Inflammatory macrophage treated with lipopolysaccharide for 4 hours (primary cell): ENCODE results near the gene BEND3.
A peak's percentile ranks its signal among the peaks of the same experiment; 100 is the strongest.

Source experiments
- DNase-seq: peaks from one replicate; pipeline ENCODE4 v3.0.0-alpha.2; 2020

Gene BEND3

GRCh38 chr6:107080036-107080435, 35.3 kb downstream of the BEND3 start:
- DNase-seq: no peak

GRCh38 chr6:107079429-107079828, 35.9 kb downstream of the BEND3 start:
- peak; percentile 5 for DNase-seq

- no peak for DNase-seq
Observed at GRCh38 chr6:107077710-107078109, 37.6 kb downstream of the BEND3 start.

GRCh38 chr6:107075951-107076381, 39.3 kb downstream of the BEND3 start:
- DNase-seq: peak; percentile 8

GRCh38 chr6:107070686-107071085, 44.6 kb downstream of the BEND3 start:
- no peak for DNase-seq

GRCh38 chr6:107069631-107070548, 45.4 kb downstream of the BEND3 start:
- DNase-seq: no peak

- DNase-seq: no peak
Observed at GRCh38 chr6:107068691-107069630, 46.4 kb downstream of the BEND3 start.

- DNase-seq: no peak
Observed at GRCh38 chr6:107066697-107067659, 48.3 kb downstream of the BEND3 start.

GRCh38 chr6:107064579-107065065, 50.7 kb downstream of the BEND3 start:
- peak; percentile 81 for DNase-seq

- no peak for DNase-seq
Observed at GRCh38 chr6:107062691-107063090, 52.6 kb downstream of the BEND3 start.

- peak; percentile 13 for DNase-seq
Observed at GRCh38 chr6:107061125-107062020, 53.9 kb downstream of the BEND3 start.

GRCh38 chr6:107060704-107061103, 54.6 kb downstream of the BEND3 start:
- DNase-seq: no peak

- no peak for DNase-seq
Observed at GRCh38 chr6:107059606-107060005, 55.7 kb downstream of the BEND3 start.

- no peak for DNase-seq
Observed at GRCh38 chr6:107057679-107058078, 57.6 kb downstream of the BEND3 start.

GRCh38 chr6:107056796-107057195, 58.5 kb downstream of the BEND3 start:
- no peak for DNase-seq

- DNase-seq: no peak
Observed at GRCh38 chr6:107047807-107048206, 67.5 kb downstream of the BEND3 start.

GRCh38 chr6:107045826-107046675, 69.3 kb downstream of the BEND3 start:
- no peak for DNase-seq

GRCh38 chr6:107033126-107033525, 82.2 kb downstream of the BEND3 start:
- no peak for DNase-seq

GRCh38 chr6:107032051-107032450, 83.3 kb downstream of the BEND3 start:
- no peak for DNase-seq

- DNase-seq: no peak
Observed at GRCh38 chr6:107030151-107030550, 85.2 kb downstream of the BEND3 start.
